IMR-90 (cell line): ENCODE data around the gene SPACA5.
"Not testable (repeated sequence)": the region's sequence is repeated elsewhere in the genome, so short reads cannot be mapped to it uniquely, and the experiment has no call there.

Experiments
- BHLHE40 ChIP-seq: fragments of 150-350 bp; IDR thresholded peaks from 2 replicates; pipeline ENCODE4 v1.6.1; 2016; ENCODE audit warnings: mild to moderate bottlenecking, low read depth, low read length
- CEBPB ChIP-seq: IDR thresholded peaks from 2 replicates; pipeline ENCODE4 v1.6.1; 2012; ENCODE audit warnings: low read depth, low read length, improper control_type of control experiment
- CHD1 ChIP-seq: IDR thresholded peaks from 2 replicates; pipeline ENCODE4 v1.6.1; 2012; ENCODE audit warnings: low read depth, low read length, improper control_type of control experiment
- CTCF ChIP-seq: conservative IDR thresholded peaks from 2 replicates; pipeline ENCODE4 v1.5.1; 2012; ENCODE audit warnings: mild to moderate bottlenecking, low read depth, low read length, improper control_type of control experiment
- FOS ChIP-seq: fragments of 150-350 bp; IDR thresholded peaks from 2 replicates; pipeline ENCODE4 v1.6.1; 2016; ENCODE audit warnings: low read depth, low read length
- MXI1 ChIP-seq: IDR thresholded peaks from 2 replicates; pipeline ENCODE4 v1.6.1; 2012; ENCODE audit warnings: low read depth, mild to moderate bottlenecking, low read length, moderate library complexity, borderline replicate concordance
- NFE2L2 ChIP-seq: fragments of 150-350 bp; IDR thresholded peaks from 2 replicates; pipeline ENCODE4 v1.6.1; 2016; ENCODE audit warnings: low read depth, mild to moderate bottlenecking, low read length
- POLR2A ChIP-seq: IDR thresholded peaks from 2 replicates; pipeline ENCODE4 v1.6.1; 2012; ENCODE audit warnings: mild to moderate bottlenecking, low read depth, low read length
- RAD21 ChIP-seq: IDR thresholded peaks from 2 replicates; pipeline ENCODE4 v1.6.1; 2012; ENCODE audit warnings: low read length, improper control_type of control experiment
- RCOR1 ChIP-seq: IDR thresholded peaks from 2 replicates; pipeline ENCODE4 v1.6.1; 2012; ENCODE audit warnings: mild to moderate bottlenecking, low read length, improper control_type of control experiment; ENCODE audit not compliant: insufficient replicate concordance
- RFX5 ChIP-seq: IDR thresholded peaks from 2 replicates; pipeline ENCODE4 v1.8.0; 2012; ENCODE audit warnings: low read depth, mild to moderate bottlenecking, low read length, moderate library complexity
- SMC3 ChIP-seq: fragments of 150-350 bp; IDR thresholded peaks from 2 replicates; pipeline ENCODE4 v1.6.1; 2016; ENCODE audit warnings: low read depth, mild to moderate bottlenecking, antibody characterized with exemption, low read length, moderate library complexity
- TF ChIP-seq, protein P1 (sequence below): fragments of 150-350 bp; IDR thresholded peaks from 2 replicates; pipeline ENCODE4 v1.6.1; 2017; ENCODE audit warnings: mild to moderate bottlenecking, antibody characterized with exemption, low read length, low read depth

- not testable (repeated sequence) for TF ChIP-seq CTCF, POLR2A, RCOR1, NFE2L2, BHLHE40, RAD21, FOS, RFX5, CHD1, CEBPB, MXI1, SMC3
- TF ChIP-seq, protein P1, sequence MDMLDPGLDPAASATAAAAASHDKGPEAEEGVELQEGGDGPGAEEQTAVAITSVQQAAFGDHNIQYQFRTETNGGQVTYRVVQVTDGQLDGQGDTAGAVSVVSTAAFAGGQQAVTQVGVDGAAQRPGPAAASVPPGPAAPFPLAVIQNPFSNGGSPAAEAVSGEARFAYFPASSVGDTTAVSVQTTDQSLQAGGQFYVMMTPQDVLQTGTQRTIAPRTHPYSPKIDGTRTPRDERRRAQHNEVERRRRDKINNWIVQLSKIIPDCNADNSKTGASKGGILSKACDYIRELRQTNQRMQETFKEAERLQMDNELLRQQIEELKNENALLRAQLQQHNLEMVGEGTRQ, result not testable (repeated sequence)
Observed at GRCh38 chrX:48009445-48009960, 2.7 kb downstream of the SPACA5 start.
